H1 (cell line): ENCODE measurements around the gene PDE9A. TPM values are rescaled to one million over a fixed set of nuclear protein-coding genes. Genes with fewer than 3 reads are reported as not detected.

Source experiments
- CTCF ChIA-PET: fragments of 300-600 bp; sonication (Branson Sonifier 250); formaldehyde crosslinking; loops from one replicate; lab custom pipeline; 2021; ENCODE audit not compliant: partially characterized antibody; lab: Charles Lee
- POLR2A ChIA-PET: fragments of 300-600 bp; sonication (Branson Sonifier 250); formaldehyde crosslinking; loops from one replicate; lab custom pipeline; 2021; ENCODE audit warnings: inconsistent platforms; ENCODE audit not compliant: partially characterized antibody; lab: Charles Lee
- DNase-seq, 2 experiments: peaks; one replicate each; pipeline versions ENCODE4 v3.0.0 to v3.0.0-alpha.2; 2010 to 2022; ENCODE audit warnings: low spot score in 2 of 2, low read depth in 1 of 2, mixed read lengths in 1 of 2
- FAIRE-seq: peaks from 2 replicates; lab custom pipeline; 2011; peaks lifted over from hg19 to GRCh38; lab: Jason Lieb, UNC
- H2AFZ ChIP-seq: 2 replicates; pipeline ENCODE4 v1.8.1; 2012; ENCODE audit warnings: low read length, inconsistent platforms
- H2AK5ac ChIP-seq: 2 replicates; pipeline ENCODE4 v1.6.1; 2013; ENCODE audit warnings: low read depth, low read length
- H2BK120ac ChIP-seq: replicated peaks from 2 replicates; pipeline ENCODE3; 2013; ENCODE audit warnings: low read depth, low read length, inconsistent platforms
- H2BK12ac ChIP-seq: 2 replicates; pipeline ENCODE4 v1.6.1; 2013; ENCODE audit warnings: low read depth, low read length
- H2BK15ac ChIP-seq: 2 replicates; pipeline ENCODE4 v1.6.1; 2013; ENCODE audit warnings: low read length
- H2BK20ac ChIP-seq: 2 replicates; pipeline ENCODE4 v1.6.1; 2013; ENCODE audit warnings: low read length
- H2BK5ac ChIP-seq: 2 replicates; pipeline ENCODE4 v1.6.1; 2013; ENCODE audit warnings: low read depth, low read length
- H3K14ac ChIP-seq: 2 replicates; pipeline ENCODE4 v1.6.1; 2013; ENCODE audit warnings: inconsistent platforms; ENCODE audit not compliant: insufficient read length
- H3K18ac ChIP-seq: 2 replicates; pipeline ENCODE4 v1.6.1; 2013; ENCODE audit warnings: low read length; ENCODE audit errors: extremely low read depth
- H3K23ac ChIP-seq: 2 replicates; pipeline ENCODE4 v1.6.1; 2013; ENCODE audit warnings: inconsistent platforms; ENCODE audit not compliant: insufficient read length
- H3K23me2 ChIP-seq: 2 replicates; pipeline ENCODE4 v1.6.1; 2013; ENCODE audit warnings: low read depth, low read length
- H3K27ac ChIP-seq: 2 replicates; pipeline ENCODE4 v1.6.1; 2011; ENCODE audit warnings: low read depth, low read length, inconsistent platforms
- H3K27me3 ChIP-seq, 4 experiments: replicated peaks in 1 of 4; 1 replicate in 1 of 4; 2 replicates in 3 of 4; pipeline versions ENCODE4 v1.6.1 to v1.8.1; 2011 to 2013; ENCODE audit warnings: low read length in 3 of 4, mild to moderate bottlenecking in 3 of 4, inconsistent platforms in 2 of 4, mixed read lengths in 2 of 4, moderate library complexity in 1 of 4; ENCODE audit not compliant: control insufficient read depth in 3 of 4, insufficient read depth in 3 of 4; ENCODE audit errors: extremely low read depth in 1 of 4
- H3K36me3 ChIP-seq, 4 experiments: 2 replicates each; pipeline versions ENCODE4 v1.6.1 to v1.8.1; 2011 to 2013; ENCODE audit warnings: mild to moderate bottlenecking in 4 of 4, low read length in 3 of 4, moderate library complexity in 2 of 4, control low read depth in 1 of 4, inconsistent platforms in 1 of 4; ENCODE audit not compliant: insufficient read depth in 4 of 4, control insufficient read depth in 2 of 4
- H3K4ac ChIP-seq: replicated peaks from 2 replicates; pipeline ENCODE3; 2013; ENCODE audit warnings: low read length, low read depth, mixed read lengths, inconsistent platforms; ENCODE audit not compliant: insufficient read length
- H3K4me1 ChIP-seq, 4 experiments: replicated peaks in 1 of 4; 1 replicate in 1 of 4; 2 replicates in 3 of 4; pipeline versions ENCODE4 v1.6.1 to v1.8.1; 2011 to 2013; ENCODE audit warnings: low read length in 3 of 4, inconsistent platforms in 2 of 4, mixed read lengths in 1 of 4; ENCODE audit not compliant: insufficient read depth in 4 of 4, control insufficient read depth in 3 of 4
- H3K4me2 ChIP-seq, 2 experiments: 2 replicates each; pipeline versions ENCODE4 v1.6.1 to v1.8.1; 2011 to 2013; ENCODE audit warnings: low read depth in 2 of 2, low read length in 2 of 2, control low read depth in 1 of 2, inconsistent platforms in 1 of 2, mild to moderate bottlenecking in 1 of 2; ENCODE audit not compliant: insufficient read depth in 1 of 2
- H3K4me3 ChIP-seq, 4 experiments: fragments of 200-600, 300-600 bp in 1 of 4; sonication (generic), shearing (Covaris generic), sonication (Bioruptor Twin) in 1 of 4; 2 replicates each; pipeline versions ENCODE4 v1.5.1 to v1.8.1; 2011 to 2016; ENCODE audit warnings: low read length in 4 of 4, low read depth in 3 of 4, control low read depth in 2 of 4, inconsistent platforms in 2 of 4, mild to moderate bottlenecking in 2 of 4, mixed read lengths in 1 of 4, moderate library complexity in 1 of 4; ENCODE audit not compliant: insufficient read depth in 2 of 4; ENCODE audit errors: extremely low read depth in 1 of 4
- H3K56ac ChIP-seq: replicated peaks from 2 replicates; pipeline ENCODE3; 2013; ENCODE audit warnings: low read depth, mild to moderate bottlenecking, mixed read lengths, low read length, inconsistent platforms; ENCODE audit not compliant: insufficient read length
- H3K79me1 ChIP-seq: 2 replicates; pipeline ENCODE4 v1.6.1; 2013; ENCODE audit warnings: low read depth, low read length, control low read depth
- H3K79me2 ChIP-seq, 2 experiments: 2 replicates each; pipeline versions ENCODE4 v1.6.1 to v1.8.1; 2012 to 2013; ENCODE audit warnings: low read length in 2 of 2, mild to moderate bottlenecking in 2 of 2, inconsistent platforms in 1 of 2; ENCODE audit not compliant: insufficient read depth in 2 of 2, control insufficient read depth in 1 of 2
- H3K9ac ChIP-seq, 4 experiments: replicated peaks in 1 of 4; 1 replicate in 1 of 4; 2 replicates in 3 of 4; pipeline versions ENCODE4 v1.6.1 to v1.8.1; 2011 to 2013; ENCODE audit warnings: low read depth in 3 of 4, low read length in 3 of 4, control low read depth in 2 of 4, mild to moderate bottlenecking in 2 of 4, moderate library complexity in 2 of 4, inconsistent platforms in 1 of 4; ENCODE audit errors: extremely low read depth in 1 of 4
- H3K9me3 ChIP-seq, 2 experiments: 2 replicates each; pipeline versions ENCODE4 v1.6.1 to v1.8.1; 2012 to 2013; ENCODE audit warnings: mild to moderate bottlenecking in 2 of 2, moderate library complexity in 2 of 2, control low read depth in 1 of 2, inconsistent platforms in 1 of 2, low read depth in 1 of 2, low read length in 1 of 2, mixed read lengths in 1 of 2; ENCODE audit not compliant: insufficient read depth in 2 of 2
- H4K20me1 ChIP-seq, 2 experiments: replicated peaks in 1 of 2; 2 replicates each; pipeline versions ENCODE3 to v1.8.1; 2011 to 2013; ENCODE audit warnings: inconsistent platforms in 2 of 2, low read length in 2 of 2, mild to moderate bottlenecking in 1 of 2; ENCODE audit not compliant: insufficient read depth in 2 of 2, control insufficient read depth in 1 of 2
- H4K5ac ChIP-seq: 2 replicates; pipeline ENCODE4 v1.6.1; 2013; ENCODE audit warnings: low read length, low read depth, mixed read lengths, inconsistent platforms; ENCODE audit not compliant: insufficient read length
- H4K8ac ChIP-seq: 2 replicates; pipeline ENCODE4 v1.8.0; 2013; ENCODE audit warnings: mild to moderate bottlenecking, moderate library complexity, low read length, inconsistent platforms; ENCODE audit not compliant: insufficient read depth; ENCODE audit errors: extremely low read depth
- H4K91ac ChIP-seq: replicated peaks from 2 replicates; pipeline ENCODE3; 2013; ENCODE audit warnings: low read length, mixed read lengths, inconsistent platforms; ENCODE audit not compliant: insufficient read length
- MAX ChIP-seq: IDR thresholded peaks from 2 replicates; pipeline ENCODE4 v1.6.1; 2012; ENCODE audit warnings: inconsistent platforms
- RXRA ChIP-seq: IDR thresholded peaks from 2 replicates; pipeline ENCODE4 v1.6.1; 2011; ENCODE audit warnings: low read depth, mild to moderate bottlenecking, low read length, moderate library complexity; ENCODE audit not compliant: insufficient read depth
- WGBS, 2 experiments: shearing (Covaris generic) in 1 of 2; methylation state at CpG; one replicate each; pipeline versions ENCODE4 v1.1.6 to v1.1.7; 2013 to 2015; ENCODE audit warnings: low lambda C conversion rate in 2 of 2, mixed read lengths in 2 of 2, inconsistent platforms in 1 of 2, low coverage in 1 of 2, missing lambda C conversion rate in 1 of 2; ENCODE audit not compliant: insufficient replicate concordance in 2 of 2, insufficient coverage in 1 of 2, insufficient read length in 1 of 2; ENCODE audit errors: extremely low coverage in 1 of 2, missing lambda C conversion rate in 1 of 2; 5-methylcytosine and 5-hydroxymethylcytosine counted together
- polyA plus RNA-seq, 7 experiments: library from polyadenylated mRNA; depleted of rRNA in 3 of 7; stranded (reverse) in 5 of 7; unstranded in 2 of 7; fragments of >200 nt in 5 of 7; fragments of 200-250 nt in 2 of 7; gene quantifications; 1 replicate in 5 of 7; 2 replicates in 1 of 7; 4 replicates in 1 of 7; pipeline versions ENCODE4 v1.2.1 to v1.2.3, GENCODE V29; 2011 to 2013; ENCODE audit warnings: missing spikeins in 2 of 7, mixed read lengths in 2 of 7
- total RNA-seq: library from RNA; stranded (reverse); fragmentation: NEBNext Ultra II Directional; extraction: Animal tissue kit (Norgen Biotek cat#: 25700); gene quantifications from 2 replicates; pipeline ENCODE4 v1.2.1, GENCODE V29; 2021

PDE9A gene
- total and polyA plus RNA-seq, 2 of the 8 experiments (the other 6 are each of a cell fraction or from before 2014, with no cell fraction given): 39.2 to 45.9 TPM

- Histone ChIP-seq H2AFZ (no peak overlapping the region), H3K18ac (no peak overlapping the region), H2BK15ac (no peak overlapping the region), H3K27ac (no peak overlapping the region), H3K79me1 (no peaks in the 10 kb centered on the region), H3K23me2 (no peaks in the 10 kb centered on the region; the same call in 1 of the 2 replicates), H3K27me3 (no peaks in the 10 kb centered on the region), H2BK12ac (no peak overlapping the region), H3K4me1 (peaks cover 0 to 14% (median 4%) of the 10 kb centered on the region in 4 experiments; a peak in 5 of 7 replicates), H3K79me2 (no peaks in the 10 kb centered on the region), H3K56ac (no peak overlapping the region), H3K23ac (no peak overlapping the region), H3K36me3 (no peaks in the 10 kb centered on the region), H3K4me3 (no peak overlapping the region), H4K5ac (no peak overlapping the region), H3K9ac (no peak overlapping the region), H4K20me1 (peaks cover 0 to 3% of the 10 kb centered on the region in 2 experiments), H3K4ac (no peak overlapping the region), H3K4me2 (no peak overlapping the region), H3K14ac (no peak overlapping the region), H2BK20ac (peak overlapping the region; percentile 13), H2BK120ac (no peak overlapping the region), H4K91ac (no peak overlapping the region), H4K8ac (peak overlapping the region; percentile 11; the same call in 1 of the 2 replicates), H3K9me3 (no peaks in the 10 kb centered on the region), H2AK5ac (no peak overlapping the region), H2BK5ac (no peak overlapping the region; the same call in 1 of the 2 replicates)
- FAIRE-seq: no peak
- CTCF ChIA-PET: interaction anchor here (1.9 kb wide), 1 partner anchor 215 kb away, joined by 11 read pairs; no protein-coding TSS in a partner anchor
- WGBS, 2 experiments: 83% methylated on average over 13 of the region's 13 CpGs; no CpG with 5 or more reads in 1 of the 2 experiments
- POLR2A ChIA-PET: interaction anchor here (0.9 to 2.2 kb wide), 6 partner anchors 12 to 66 kb away, joined by 3 to 12 read pairs (median 8); no protein-coding TSS in a partner anchor
- peak in 1 of 2 experiments; percentile 40 for DNase-seq
- 0 out of 2 replicates have a peak, but pooled peaks have one; percentile 29 for TF ChIP-seq MAX
- no peak for TF ChIP-seq RXRA
These were observed 154.7 kb downstream of the PDE9A start for GRCh38 chr21:42807938-42808613.
